AG04449 (cell line): Measurements from ENCODE around the gene ZNF428.

ENCODE experiments used
- CTCF ChIA-PET: fragments of 350-600 bp; formaldehyde crosslinking; extraction: SDS; loops from one replicate; lab custom pipeline; 2021; ENCODE audit warnings: antibody characterized with exemption; lab: Yijun Ruan, JAX
- POLR2A ChIA-PET: fragments of 400-600, 350-600 bp; formaldehyde crosslinking; extraction: SDS; loops from one replicate; lab custom pipeline; 2020; ENCODE audit warnings: antibody characterized with exemption, inconsistent platforms; lab: Yijun Ruan, JAX
- DNase-seq: peaks from one replicate; pipeline ENCODE4 v3.0.0-alpha.2; 2010; ENCODE audit warnings: low read depth, low spot score
- H3K4me3 ChIP-seq: 2 replicates; pipeline ENCODE4 v1.5.1; 2011; ENCODE audit warnings: low read depth, mild to moderate bottlenecking, control low read depth, low read length
- CTCF ChIP-seq: IDR thresholded peaks from one replicate; pipeline ENCODE4 v1.5.1; 2011; ENCODE audit warnings: mild to moderate bottlenecking, moderate library complexity, low read length, control low read depth, inconsistent platforms; ENCODE audit not compliant: insufficient read depth; ENCODE audit errors: missing control alignments

The ZNF428 gene

GRCh38 chr19:43560687-43561086, 58.7 kb downstream of the ZNF428 start:
- ChIA-PET CTCF (interaction anchor here (0.6 to 10.5 kb wide), 4 partner anchors 7 to 39 kb away, joined by 3 to 208 read pairs (median 25); partner anchors contain the start of genes IRGQ and ZNF575), POLR2A (no interaction called here)
- no peak for TF ChIP-seq CTCF
- DNase-seq, result no peak
- no peak overlapping the region for H3K4me3 ChIP-seq
